NT2/D1 (cell line): ENCODE data around the gene SLC25A21.

ENCODE experiments used
- YY1 ChIP-seq: IDR thresholded peaks from 2 replicates; pipeline ENCODE4 v1.6.1; 2011; ENCODE audit not compliant: insufficient read length, insufficient read depth
- ZNF274 ChIP-seq: IDR thresholded peaks from 2 replicates; pipeline ENCODE4 v1.6.1; 2011; ENCODE audit warnings: mild to moderate bottlenecking, low read depth, low read length

GRCh38 chr14:36880276-36880675, 292.1 kb downstream of the SLC25A21 start:
- TF ChIP-seq YY1 (no peak), ZNF274 (no peak)
